Stromal cell of bone marrow (primary cell): ENCODE results near the gene ANLN.
"Not testable (repeated sequence)": the region's sequence is repeated elsewhere in the genome, so short reads cannot be mapped to it uniquely, and the experiment has no call there.

Source experiments
- DNase-seq: peaks from one replicate; pipeline ENCODE4 v3.0.0-alpha.2; 2012; ENCODE audit warnings: low read depth

The ANLN gene

DNA sequence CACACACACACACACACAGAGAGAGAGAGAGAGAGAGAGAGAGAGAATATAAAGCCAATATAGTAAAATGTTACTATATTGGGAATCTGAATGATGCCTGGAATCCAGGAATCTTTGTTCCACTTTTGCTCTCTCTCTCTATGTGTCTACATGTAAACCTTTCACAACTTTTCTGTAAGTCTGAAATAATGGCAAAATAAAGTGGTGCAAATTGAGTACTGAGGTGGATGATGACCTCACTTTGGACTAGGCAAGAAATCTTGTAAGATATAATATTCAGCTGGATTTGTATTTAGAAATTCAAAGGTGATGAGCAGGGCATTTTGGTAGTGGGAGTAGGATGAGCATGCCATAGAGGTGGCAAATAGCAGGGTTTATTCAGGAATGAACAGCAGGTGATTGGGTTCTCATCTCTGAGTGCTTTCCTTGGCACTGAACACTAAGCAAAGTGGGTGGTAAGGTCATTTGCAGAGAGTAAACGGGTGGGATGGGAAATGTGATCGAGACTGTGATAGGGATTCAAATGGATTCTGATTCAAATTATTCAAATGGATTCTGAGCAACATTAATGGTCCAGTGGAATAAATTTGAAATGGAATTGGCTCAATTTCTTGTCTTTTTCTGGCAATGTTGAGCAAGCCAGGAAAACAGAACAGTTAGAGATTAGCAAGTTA is 9.7 kb upstream of the ANLN start:
- DNase-seq = no peak

- DNase-seq = no peak
Measured at GRCh38 chr7:36381056-36381455, 8.6 kb upstream of the ANLN start.

- not testable (repeated sequence) for DNase-seq
Measured at GRCh38 chr7:36383284-36383683, 6.4 kb upstream of the ANLN start.

DNA sequence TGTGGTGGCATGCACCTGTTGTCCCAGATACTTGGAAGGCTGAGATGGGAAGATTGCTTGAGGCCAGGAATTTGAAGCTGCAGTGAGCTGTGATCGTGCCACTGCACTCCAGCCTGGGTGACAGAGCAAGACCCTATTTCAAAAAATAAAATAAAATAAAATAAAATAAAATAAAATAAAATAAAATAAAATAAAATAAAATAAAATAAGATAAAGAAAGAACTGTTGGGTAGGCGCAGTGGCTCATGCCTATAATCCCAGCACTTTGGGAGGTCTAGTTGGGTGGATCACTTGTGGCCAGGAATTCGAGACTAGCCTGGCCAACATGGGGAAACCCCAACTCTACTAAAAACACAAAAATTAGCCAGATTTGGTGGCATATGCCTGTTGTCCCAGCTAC is 4.0 kb upstream of the ANLN start:
- not testable (repeated sequence) for DNase-seq

- DNase-seq = no peak
Measured at GRCh38 chr7:36387435-36388231, 2.0 kb upstream of the ANLN start.

- no peak for DNase-seq
Measured at GRCh38 chr7:36388423-36388822, 1.2 kb upstream of the ANLN start.

DNA sequence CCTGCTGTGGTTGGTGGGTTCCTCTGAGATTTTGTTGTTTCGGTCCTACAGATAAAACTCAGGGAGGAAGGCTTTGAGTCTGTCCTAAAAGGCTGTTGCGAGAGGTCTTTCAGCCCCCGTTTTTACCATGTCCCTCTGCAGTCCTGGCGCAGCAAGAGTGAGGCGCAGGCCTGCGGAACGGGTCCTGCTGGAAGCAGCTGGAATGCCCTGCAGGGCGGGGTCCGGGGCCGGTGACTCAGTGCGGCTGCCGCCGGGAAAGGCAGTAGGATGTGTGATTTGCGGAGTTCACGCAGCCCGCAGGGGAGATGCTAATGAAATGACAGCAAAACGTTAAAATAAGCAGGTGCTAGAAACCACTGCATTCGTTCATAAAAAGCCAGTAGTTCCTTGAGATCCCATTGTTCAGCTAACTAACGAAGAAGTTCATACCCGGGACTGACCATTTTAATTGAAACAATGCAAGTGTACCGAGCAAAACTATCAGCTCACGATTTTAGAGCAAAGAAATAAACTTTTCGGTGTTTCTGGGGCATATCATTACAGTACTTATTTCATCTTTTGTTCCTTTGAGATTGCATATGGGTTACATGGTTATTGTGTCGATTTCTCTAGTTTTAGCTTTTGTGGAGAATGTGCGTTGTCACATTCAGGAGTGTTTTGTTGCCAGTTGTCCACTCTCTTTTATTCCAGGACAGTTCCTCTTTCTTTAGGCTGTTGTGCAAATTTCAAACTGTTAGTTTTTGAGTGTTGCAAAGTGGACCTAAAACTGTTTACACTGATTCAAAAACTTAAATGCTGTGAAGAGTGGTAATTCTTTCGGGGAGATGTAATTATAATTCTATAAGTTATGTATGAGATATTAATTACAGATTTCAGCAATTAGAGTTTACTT is 783 bp downstream of the ANLN start:
- DNase-seq = peak; percentile 57

DNA sequence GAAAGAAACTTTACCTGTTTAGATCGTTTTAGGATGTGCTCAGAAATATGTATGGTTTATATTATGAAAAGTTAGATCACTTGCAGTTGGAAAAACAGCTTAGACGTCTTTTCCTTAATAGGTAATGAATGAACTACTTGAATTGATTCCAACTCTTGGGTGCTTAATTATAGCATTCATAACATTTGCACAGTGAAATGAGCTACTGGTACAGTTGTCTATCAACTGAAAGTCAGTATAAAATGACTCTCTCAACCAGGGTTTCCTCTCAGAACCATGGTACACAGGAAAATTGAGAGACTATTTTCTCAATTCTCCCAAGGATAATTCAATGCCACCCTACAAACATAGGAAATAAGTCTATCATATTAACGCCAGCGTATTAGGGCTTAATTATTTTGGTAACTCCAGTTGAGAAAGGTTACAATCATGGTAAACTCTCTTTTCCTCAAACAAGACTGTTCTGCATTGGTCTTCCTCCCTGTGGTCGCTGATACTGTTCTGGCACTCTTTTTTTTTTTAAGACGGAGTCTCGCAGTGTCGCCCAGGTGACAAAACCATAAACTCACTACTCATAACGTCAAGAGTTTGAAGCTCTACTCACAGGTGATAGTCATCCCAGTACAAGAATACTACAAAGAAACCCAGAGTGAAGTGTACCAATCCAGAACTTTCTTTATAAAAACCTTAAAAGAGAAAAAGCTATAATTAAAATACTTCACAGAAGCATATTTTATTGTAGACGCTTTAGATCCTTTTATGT is 2.0 kb downstream of the ANLN start:
- DNase-seq = no peak

- no peak for DNase-seq
Measured at GRCh38 chr7:36393826-36394225, 4.2 kb downstream of the ANLN start.

- peak; percentile 15 for DNase-seq
Measured at GRCh38 chr7:36395171-36395894, 5.7 kb downstream of the ANLN start.

DNA sequence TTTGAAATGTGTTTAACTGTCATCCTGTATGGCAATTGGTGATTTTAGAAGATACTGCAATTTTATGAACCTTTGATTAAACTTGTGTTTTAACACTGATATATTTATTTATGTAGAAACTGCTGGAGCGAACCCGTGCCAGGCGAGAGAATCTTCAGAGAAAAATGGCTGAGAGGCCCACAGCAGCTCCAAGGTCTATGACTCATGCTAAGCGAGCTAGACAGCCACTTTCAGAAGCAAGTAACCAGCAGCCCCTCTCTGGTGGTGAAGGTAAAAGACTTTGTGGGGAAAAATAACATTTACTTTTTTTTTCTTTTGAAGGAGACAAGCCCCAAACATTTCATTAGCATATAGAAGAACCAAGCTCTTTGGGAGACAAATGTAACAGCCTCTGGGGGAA is 6.5 kb downstream of the ANLN start:
- DNase-seq = no peak

GRCh38 chr7:36400036-36400435 is 10.4 kb downstream of the ANLN start:
- DNase-seq = no peak

DNA sequence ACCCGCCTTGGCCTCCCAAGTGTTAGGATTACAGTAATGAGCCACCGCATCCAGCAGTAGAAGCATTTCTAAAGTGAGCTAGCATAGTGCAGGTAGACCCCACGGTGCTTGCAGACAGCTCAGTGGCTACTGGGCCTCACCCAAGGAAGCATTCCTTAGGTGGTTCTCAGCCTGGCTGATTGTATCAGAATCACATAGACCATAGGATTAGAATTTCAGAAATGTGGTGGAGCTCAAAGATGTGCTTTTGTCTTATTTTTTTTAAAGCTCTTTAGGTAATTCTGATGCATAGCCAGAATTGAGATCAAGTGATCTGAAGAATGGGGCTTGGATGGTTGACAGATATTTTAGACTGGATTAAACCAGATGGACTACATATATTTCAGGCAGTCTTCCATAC is 10.9 kb downstream of the ANLN start:
- DNase-seq = no peak

DNA sequence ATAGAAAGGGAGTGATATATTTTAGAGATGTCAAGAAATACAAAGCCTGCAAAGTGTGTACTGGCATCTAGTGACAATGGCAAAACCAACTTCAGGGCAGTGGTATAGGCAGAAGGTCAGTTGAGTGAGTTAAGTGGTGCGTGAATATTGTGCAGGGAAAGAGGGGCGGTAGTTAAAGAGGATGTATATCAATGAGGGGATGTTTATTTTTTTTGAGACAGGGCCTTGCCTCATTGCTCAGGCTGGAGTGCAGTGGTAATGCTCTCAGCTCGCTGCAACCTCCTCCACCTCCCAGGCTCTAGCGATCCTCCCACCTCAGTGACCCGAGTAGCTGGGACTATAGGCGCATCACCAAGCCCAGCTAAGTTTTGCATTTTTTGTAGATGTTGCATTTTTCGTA is 13.8 kb downstream of the ANLN start:
- no peak for DNase-seq

DNA sequence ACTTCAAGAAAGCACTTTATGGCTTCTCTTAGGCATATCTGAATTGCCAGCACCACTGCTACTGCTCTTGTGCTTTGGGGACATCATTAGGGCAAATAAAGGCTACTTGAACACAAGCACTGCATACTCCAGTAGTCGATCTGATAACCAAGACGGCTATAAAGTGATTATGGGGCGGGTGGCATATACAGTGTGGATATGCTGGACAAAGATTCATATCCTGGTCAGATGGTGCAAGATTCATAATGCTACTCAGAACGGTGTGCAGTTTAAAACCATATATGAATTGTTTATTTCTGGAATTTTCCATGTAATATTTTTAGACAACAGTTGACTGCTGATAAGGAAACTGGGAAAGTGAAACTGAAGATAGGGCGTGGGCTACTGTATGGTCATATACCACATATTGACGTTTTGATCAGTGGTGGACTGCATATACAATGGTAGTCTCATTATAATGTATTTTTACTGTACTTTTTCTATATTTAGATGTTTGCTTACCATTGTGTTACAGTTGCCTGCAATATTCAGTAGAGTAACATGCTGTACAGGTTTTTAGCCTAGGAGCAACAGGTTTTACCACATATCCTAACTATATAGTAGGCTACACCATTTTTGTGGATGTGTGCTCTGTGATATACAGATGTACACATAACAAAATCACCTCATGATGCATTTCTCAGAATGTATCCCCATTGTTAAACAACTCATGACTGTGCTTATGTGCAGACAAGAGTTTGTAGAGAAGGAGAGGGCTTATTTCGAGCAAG is 15.2 kb downstream of the ANLN start:
- DNase-seq = no peak

DNA sequence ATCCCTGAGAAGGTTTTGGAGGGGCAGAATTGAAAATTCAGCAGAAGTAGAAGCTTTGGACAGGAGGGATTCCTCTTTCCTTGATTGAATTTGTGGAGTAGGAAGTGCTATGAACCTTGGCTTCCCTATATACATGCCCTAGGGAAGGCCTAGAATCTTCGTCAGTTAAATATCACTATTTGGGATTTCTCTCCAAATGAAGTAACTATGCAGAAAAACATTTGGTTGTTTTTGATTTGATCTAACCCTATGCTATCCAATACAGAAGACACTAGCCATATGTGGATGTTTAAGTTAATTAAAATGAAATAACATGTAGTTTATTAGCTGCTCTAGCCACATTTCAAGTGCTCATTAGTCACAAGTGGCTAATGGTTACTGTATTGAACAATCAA is 15.7 kb downstream of the ANLN start:
- no peak for DNase-seq

DNA sequence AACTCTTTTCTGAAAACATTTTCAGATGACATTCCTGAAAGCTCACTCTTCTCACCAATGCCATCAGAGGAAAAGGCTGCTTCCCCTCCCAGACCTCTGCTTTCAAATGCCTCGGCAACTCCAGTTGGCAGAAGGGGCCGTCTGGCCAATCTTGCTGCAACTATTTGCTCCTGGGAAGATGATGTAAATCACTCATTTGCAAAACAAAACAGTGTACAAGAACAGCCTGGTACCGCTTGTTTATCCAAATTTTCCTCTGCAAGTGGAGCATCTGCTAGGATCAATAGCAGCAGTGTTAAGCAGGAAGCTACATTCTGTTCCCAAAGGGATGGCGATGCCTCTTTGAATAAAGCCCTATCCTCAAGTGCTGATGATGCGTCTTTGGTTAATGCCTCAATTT is 16.5 kb downstream of the ANLN start:
- DNase-seq = no peak

- DNase-seq = no peak
Measured at GRCh38 chr7:36407636-36408550, 18.2 kb downstream of the ANLN start.

DNA sequence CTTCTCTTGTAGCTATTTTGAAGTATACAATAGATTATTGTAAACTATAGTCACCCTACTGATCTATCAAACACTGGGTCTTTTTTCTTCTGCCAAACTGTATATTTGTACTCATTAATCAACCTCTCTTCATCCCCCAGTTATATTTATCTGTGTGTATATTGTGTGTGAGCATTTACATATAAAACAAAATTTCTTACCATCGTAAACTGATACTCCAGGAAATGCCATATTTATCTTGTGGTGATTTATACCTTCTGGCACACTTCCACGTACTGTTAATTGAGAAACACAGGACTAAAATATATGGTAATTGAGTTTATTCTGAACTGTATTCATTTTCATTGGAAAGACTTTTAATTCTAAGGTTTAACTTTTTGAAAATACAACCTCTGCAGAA is 18.9 kb downstream of the ANLN start:
- no peak for DNase-seq
